Stimulated activated CD4-positive, alpha-beta T cell treated with anti-CD3 and anti-CD28 coated beads, Interleukin-1b, Interleukin-23, amount 100 ng/mL, for 48 hours (primary cell): ENCODE measurements around the gene GLT1D1.

Source experiments
- DNase-seq: peaks from one replicate; pipeline ENCODE4 v3.0.0-alpha.2; 2020

Gene GLT1D1

GRCh38 chr12:129009833-129010622, 156.8 kb downstream of the GLT1D1 start:
- DNase-seq, result no peak

GRCh38 chr12:129016159-129016558, 162.9 kb downstream of the GLT1D1 start:
- no peak for DNase-seq

GRCh38 chr12:129025055-129025454, 171.8 kb downstream of the GLT1D1 start:
- no peak for DNase-seq

GRCh38 chr12:129028844-129029243, 175.6 kb downstream of the GLT1D1 start:
- no peak for DNase-seq
